Gastroesophageal sphincter (tissue), 4 donors: ENCODE results near the gene KAT7. TPM values are rescaled to one million over a fixed set of nuclear protein-coding genes. Genes with fewer than 3 reads are reported as not detected.

ENCODE experiments used
- ATAC-seq: fragments of 150-250 bp; one replicate; pipeline ENCODE4 v1.9.1; 2016; ENCODE audit warnings: mild to moderate bottlenecking, moderate library complexity
- H3K27ac ChIP-seq, 4 donors: fragments of 200-600 bp; sonication (generic) in 3 of 4; 1 replicate in 3 of 4; 2 replicates in 1 of 4; pipeline ENCODE4 v1.5.1; 2016 to 2019
- H3K27me3 ChIP-seq: fragments of 200-600 bp; sonication (generic); one replicate; pipeline ENCODE4 v1.5.1; 2019
- H3K36me3 ChIP-seq, 2 donors: fragments of 200-600 bp; sonication (generic); one replicate each; pipeline ENCODE4 v1.5.1; 2019; ENCODE audit warnings: control low read depth in 1 of 2
- H3K4me1 ChIP-seq, 3 donors: fragments of 200-600 bp; sonication (generic); 1 replicate in 2 of 3; 2 replicates in 1 of 3; pipeline ENCODE4 v1.5.1; 2016 to 2019; ENCODE audit warnings: control low read depth in 2 of 3
- H3K4me3 ChIP-seq, 2 donors: fragments of 200-600 bp; sonication (generic); one replicate each; pipeline ENCODE4 v1.5.1; 2019; ENCODE audit warnings: mild to moderate bottlenecking in 1 of 2, moderate library complexity in 1 of 2
- H3K9me3 ChIP-seq, 3 donors: fragments of 200-600 bp; sonication (generic); one replicate each; pipeline ENCODE4 v1.5.1; 2017 to 2019; ENCODE audit warnings: control low read depth in 2 of 3
- CTCF ChIP-seq, 4 experiments: fragments of 200-600 bp in 2 of 4; fragments of 450-650 bp in 2 of 4; sonication (generic) in 1 of 4; IDR thresholded peaks; one replicate each; pipeline ENCODE4 v1.5.1; 2017 to 2019; ENCODE audit warnings: antibody characterized with exemption in 4 of 4, mild to moderate bottlenecking in 2 of 4, moderate library complexity in 2 of 4
- EP300 ChIP-seq: sonication (generic); formaldehyde crosslinking; IDR thresholded peaks from one replicate; pipeline ENCODE4 v1.6.1; 2017; ENCODE audit warnings: antibody characterized with exemption, mild to moderate bottlenecking
- POLR2A ChIP-seq, 2 donors: fragments of 450-650 bp; IDR thresholded peaks; one replicate each; pipeline ENCODE4 v1.6.1; 2017; ENCODE audit warnings: antibody characterized with exemption in 2 of 2, mild to moderate bottlenecking in 2 of 2, moderate library complexity in 1 of 2
- POLR2AphosphoS5 ChIP-seq: sonication (generic); formaldehyde crosslinking; IDR thresholded peaks from one replicate; pipeline ENCODE4 v1.6.1; 2017; ENCODE audit warnings: antibody characterized with exemption
- WGBS, 2 donors: methylation state at CpG; one replicate each; pipeline ENCODE4 v1.1.5; 2018; ENCODE audit warnings: low coverage in 1 of 2; 5-methylcytosine and 5-hydroxymethylcytosine counted together
- total RNA-seq, 4 donors: library from RNA; depleted of rRNA; stranded (reverse); fragments of >200 nt; gene quantifications; one replicate each; pipeline ENCODE4 v1.1.0, GENCODE V29; 2016

Gene KAT7
- total RNA-seq, 4 donors from 2014 or later: 37.7 to 54.1 (median 46.1) TPM

DNA sequence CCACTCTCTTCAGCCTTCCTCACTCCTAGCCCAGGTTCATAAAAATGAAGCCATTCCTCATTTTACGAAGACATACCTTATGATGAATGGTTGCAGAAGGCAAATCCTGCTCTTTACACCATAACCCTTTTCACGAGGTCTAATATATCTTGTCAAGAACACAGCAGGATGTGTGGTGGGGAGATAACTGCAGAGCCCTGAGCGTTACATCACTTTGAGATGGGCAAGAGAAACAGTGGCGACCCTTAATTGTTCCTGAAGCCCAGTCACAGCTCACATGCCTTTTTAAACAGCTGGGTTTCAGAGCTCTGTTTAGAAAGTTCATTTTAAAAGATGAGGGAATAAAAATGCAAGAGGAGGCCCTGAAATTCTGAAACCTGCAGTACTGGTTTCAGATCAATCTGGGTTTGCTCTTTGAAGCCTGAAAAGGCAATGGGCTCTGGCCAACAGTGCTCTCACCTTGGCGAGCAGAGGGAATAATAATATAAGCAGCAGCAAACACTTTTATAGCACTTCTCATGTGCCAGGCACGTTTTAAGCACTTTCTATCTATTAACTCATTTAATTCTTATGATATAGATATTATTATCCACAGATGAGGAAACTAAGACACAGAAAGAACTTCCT is 27.4 kb upstream of the KAT7 start:
- peak overlapping the region in 3 of 4 donors; percentile 89 to 93 (median 91) for H3K27ac ChIP-seq
- peaks cover 0 to 9% of the 10 kb centered on the region in 2 donors for H3K36me3 ChIP-seq
- no peaks in the 10 kb centered on the region for H3K27me3 ChIP-seq
- 40 to 51% methylated on average over 6 of the region's 6 CpGs for WGBS, 2 donors
- H3K4me1 ChIP-seq: peaks cover 0 to 77% (median 9%) of the 10 kb centered on the region in 3 donors
- TF ChIP-seq CTCF (IDR thresholded peaks at IDR 0.05): no peak
- no peak for TF ChIP-seq POLR2A (IDR thresholded peaks at IDR 0.05)
- no peak for TF ChIP-seq EP300
- no peak for TF ChIP-seq POLR2AphosphoS5
- H3K9me3 ChIP-seq: no peaks in the 10 kb centered on the region
- H3K4me3 ChIP-seq: no peak overlapping the region
- no peak for ATAC-seq

GRCh38 chr17:49762151-49762941 is 26.1 kb upstream of the KAT7 start:
- H3K4me3 ChIP-seq: peak overlapping the region; percentile 89 to 94

GRCh38 chr17:49763735-49764558 is 24.5 kb upstream of the KAT7 start, which contains the start of gene FAM117A:
Gene FAM117A, minus strand, starts transcription at chr17:49764131. Its CDS starts 44 bp downstream, at chr17:49764087.
- Histone ChIP-seq H3K27me3 (no peaks in the 10 kb centered on the region), H3K36me3 (no peaks in the 10 kb centered on the region), H3K9me3 (no peaks in the 10 kb centered on the region), H3K27ac (peak within 1 kb of the TSS; percentile 57 to 93 (median 90)), H3K4me3 (peak within 1 kb of the TSS; percentile 89 to 94), H3K4me1 (peaks cover 0 to 50% (median 9%) of the 10 kb centered on the region in 3 donors)
- TF ChIP-seq CTCF (IDR thresholded peaks at IDR 0.05): no peak
- no peak for TF ChIP-seq EP300
- peak; percentile 48 to 63 for TF ChIP-seq POLR2A (IDR thresholded peaks at IDR 0.05)
- TF ChIP-seq POLR2AphosphoS5: peak; percentile 81
- 0% methylated on average over 6 to 7 of the region's 53 CpGs for WGBS, 2 donors
- ATAC-seq: peak; percentile 100

More at GRCh38 chr17:49762151-49762941, 26.1 kb upstream of the KAT7 start:
- peaks cover 0 to 9% of the 10 kb centered on the region in 2 donors for H3K36me3 ChIP-seq
- no peaks in the 10 kb centered on the region for H3K27me3 ChIP-seq
- WGBS, 2 donors: 52 to 56% methylated on average over 6 of the region's 6 CpGs
- no peak for ATAC-seq
- H3K27ac ChIP-seq: peak overlapping the region; percentile 30 to 93 (median 90)
- H3K4me1 ChIP-seq: peaks cover 0 to 64% (median 9%) of the 10 kb centered on the region in 3 donors
- TF ChIP-seq POLR2A (IDR thresholded peaks at IDR 0.05) (no peak), EP300 (no peak), POLR2AphosphoS5 (no peak), CTCF (IDR thresholded peaks at IDR 0.05) (no peak)
- H3K9me3 ChIP-seq: no peaks in the 10 kb centered on the region

- Histone ChIP-seq H3K4me3 (peak overlapping the region; percentile 89 to 94), H3K27me3 (no peaks in the 10 kb centered on the region), H3K27ac (peak overlapping the region; percentile 43 to 93 (median 90)), H3K4me1 (peaks cover 0 to 43% (median 9%) of the 10 kb centered on the region in 3 donors), H3K36me3 (no peaks in the 10 kb centered on the region), H3K9me3 (no peaks in the 10 kb centered on the region)
- no peak for ATAC-seq
- TF ChIP-seq POLR2AphosphoS5: no peak
- TF ChIP-seq EP300: no peak
- no peak for TF ChIP-seq CTCF (IDR thresholded peaks at IDR 0.05)
- TF ChIP-seq POLR2A (IDR thresholded peaks at IDR 0.05): no peak
- WGBS, 2 donors: 5 to 11% methylated on average over 7 to 8 of the region's 8 CpGs
Observed at GRCh38 chr17:49764559-49765180, 23.8 kb upstream of the KAT7 start.
